GM12874 (cell line): ENCODE results near the gene SLC27A2.

Experiments
- CTCF ChIP-seq: IDR thresholded peaks from 2 replicates; pipeline ENCODE4 v1.5.1; 2011; ENCODE audit warnings: low read depth, mild to moderate bottlenecking, control low read depth, low read length, moderate library complexity; ENCODE audit not compliant: insufficient read depth

The SLC27A2 gene

GRCh38 chr15:50244959-50245624 lies 63.1 kb downstream of the SLC27A2 start:
- no peak for TF ChIP-seq CTCF

GRCh38 chr15:50246631-50247030 lies 64.6 kb downstream of the SLC27A2 start:
- TF ChIP-seq CTCF = no peak

GRCh38 chr15:50247819-50248655 lies 66.0 kb downstream of the SLC27A2 start:
- TF ChIP-seq CTCF = no peak

- TF ChIP-seq CTCF = no peak
Measured at GRCh38 chr15:50248994-50249582, 67.1 kb downstream of the SLC27A2 start.

- no peak for TF ChIP-seq CTCF
Measured at GRCh38 chr15:50249704-50250103, 67.7 kb downstream of the SLC27A2 start.

- TF ChIP-seq CTCF = no peak
Measured at GRCh38 chr15:50250760-50251394, 68.9 kb downstream of the SLC27A2 start.

DNA sequence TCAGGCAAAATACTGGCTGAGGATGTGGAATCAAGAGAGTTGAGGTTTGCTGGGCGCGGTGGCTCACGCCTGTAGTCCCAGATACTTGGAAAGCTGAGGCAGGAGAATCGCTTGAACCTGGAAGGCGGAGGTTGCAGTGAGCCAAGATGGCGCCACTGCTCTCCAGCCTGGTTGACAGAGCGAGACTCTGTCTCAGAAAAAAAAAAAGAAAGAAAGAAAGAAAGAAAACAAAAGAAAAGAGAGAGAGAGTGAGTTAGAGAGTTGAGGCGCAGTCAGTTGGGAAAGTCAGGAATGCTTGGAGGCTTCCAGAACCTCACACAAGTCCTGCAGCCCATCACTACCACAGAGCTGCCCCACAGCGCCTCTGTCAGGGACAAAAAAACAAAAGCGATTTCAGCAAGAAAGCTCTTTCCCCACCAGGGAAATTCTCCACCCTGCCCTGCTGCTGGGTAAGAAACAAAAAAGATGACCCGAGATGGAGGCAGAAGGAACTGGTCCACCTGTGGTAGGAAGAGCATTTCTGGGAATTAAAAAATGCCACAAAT lies 69.7 kb downstream of the SLC27A2 start:
- TF ChIP-seq CTCF = no peak
